G401.6 (cell line): ENCODE results near the gene LRRC72.
"Not testable (repeated sequence)": the region's sequence is repeated elsewhere in the genome, so short reads cannot be mapped to it uniquely, and the experiment has no call there.

Experiments
- FAIRE-seq: peaks from 2 replicates; lab custom pipeline; 2012; peaks lifted over from hg19 to GRCh38; lab: Jason Lieb, UNC

LRRC72 gene

DNA sequence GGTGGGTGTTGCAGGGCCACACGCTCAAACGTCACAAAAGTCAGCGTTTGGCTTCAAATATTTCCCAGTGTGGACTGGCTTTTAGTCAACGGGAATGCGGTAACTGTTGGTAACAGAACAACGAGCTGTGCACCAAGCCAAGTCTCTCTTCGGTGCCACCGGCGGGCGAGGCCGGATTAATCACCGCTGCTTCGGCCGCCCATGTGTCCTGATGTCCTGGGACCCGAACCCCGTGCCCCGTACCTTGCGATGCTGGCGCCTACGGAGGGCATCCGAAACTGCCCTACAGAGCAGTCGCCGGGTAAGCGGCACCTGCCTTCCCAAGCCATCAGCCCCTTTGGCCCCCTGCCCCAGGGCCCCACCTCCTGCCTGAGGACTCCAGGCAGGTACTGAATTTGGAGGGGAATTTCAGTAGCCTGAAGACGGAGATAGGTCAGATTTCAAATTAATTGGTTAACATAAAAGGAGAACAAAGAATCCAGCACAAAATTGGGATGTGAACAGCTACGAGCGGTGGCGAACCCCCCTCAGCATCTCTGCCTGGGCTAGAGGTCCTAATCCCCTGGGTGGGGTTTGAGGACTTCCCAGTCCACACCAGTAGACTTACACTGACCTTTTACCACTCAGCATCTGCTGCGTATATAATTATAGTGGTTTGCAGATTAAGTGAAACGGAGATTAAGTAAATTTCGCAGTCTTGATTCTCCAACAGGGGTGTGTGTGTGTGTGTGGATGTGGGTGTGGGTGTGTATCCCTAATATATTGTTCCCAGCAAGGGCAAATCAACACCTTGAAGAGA is at the start of gene LRRC72:
Gene LRRC72 (plus strand): TSS at position 84 of the 799 bp plus-strand sequence. CDS start 128 bp downstream, at position 212.
- no peak for FAIRE-seq

DNA sequence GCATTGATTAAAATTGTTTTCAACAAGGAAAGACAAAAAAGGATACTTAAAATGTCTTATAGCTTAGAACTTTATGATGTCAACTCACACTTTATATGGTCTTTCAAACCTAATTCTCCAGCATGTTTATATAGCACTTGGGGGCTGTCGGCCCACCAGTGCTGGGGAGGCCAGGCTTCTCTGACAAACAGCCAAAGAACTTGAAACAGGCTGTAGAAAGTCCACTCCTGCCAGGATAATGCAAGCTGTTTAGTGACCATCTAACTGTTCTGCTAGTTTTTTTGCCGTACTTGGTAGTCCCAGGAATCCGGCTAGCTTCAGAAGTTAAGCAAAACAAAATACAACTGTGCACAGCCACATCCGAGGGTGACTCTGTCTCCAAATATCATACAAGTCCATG is 47.5 kb upstream of the LRRC72 start:
- FAIRE-seq = no peak

DNA sequence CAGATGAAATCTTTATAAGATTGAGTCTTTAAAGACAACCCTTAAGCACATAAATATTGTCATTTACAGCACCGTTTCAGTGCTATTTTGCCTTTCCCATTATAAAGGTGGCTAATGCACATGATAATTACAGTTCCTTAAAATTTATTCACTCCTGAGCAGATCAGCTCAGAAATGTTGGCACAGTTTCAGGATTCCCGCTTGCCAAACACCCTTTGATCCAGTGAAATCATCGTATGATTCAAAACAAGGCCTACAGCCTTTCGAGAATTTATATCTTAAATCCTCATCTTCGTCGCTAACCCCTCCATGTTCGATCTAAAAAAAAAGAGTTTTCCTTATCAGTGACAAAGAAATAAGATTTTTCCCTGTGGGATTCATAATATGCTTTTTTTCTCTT is 47.0 kb upstream of the LRRC72 start:
- no peak for FAIRE-seq

DNA sequence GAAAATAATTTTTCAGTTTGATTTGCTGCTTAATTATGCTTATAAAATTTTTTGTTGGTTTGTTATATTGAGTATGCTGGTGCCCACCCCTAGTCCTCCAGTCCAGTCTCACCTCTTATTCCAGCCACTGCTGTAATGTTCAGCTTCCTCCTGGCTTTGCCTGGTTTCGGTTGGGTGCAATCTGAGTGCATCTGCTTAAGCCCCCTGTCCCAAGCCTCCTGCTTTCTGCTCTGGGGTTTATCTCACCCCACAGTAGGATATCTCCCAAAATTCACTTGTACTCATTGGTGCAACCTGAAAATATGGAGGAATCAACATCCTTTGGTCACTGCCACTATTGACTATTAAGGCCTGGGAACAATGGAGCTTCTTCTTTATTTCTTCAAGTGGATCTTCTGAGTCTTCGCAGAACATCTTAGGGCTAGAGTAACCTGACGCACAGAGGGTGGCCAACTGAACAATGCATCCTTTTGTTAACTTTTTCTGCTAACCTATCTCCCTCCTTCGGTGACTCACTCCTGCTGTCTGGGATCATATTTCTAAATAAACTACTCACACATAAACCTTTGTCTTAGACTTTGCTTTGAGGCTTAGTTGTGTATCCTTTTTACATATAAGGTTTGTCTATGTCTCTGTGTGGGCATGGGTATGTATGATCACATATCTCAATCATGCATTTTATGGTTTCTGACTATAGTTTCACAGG is 42.0 kb upstream of the LRRC72 start:
- FAIRE-seq = no peak

DNA sequence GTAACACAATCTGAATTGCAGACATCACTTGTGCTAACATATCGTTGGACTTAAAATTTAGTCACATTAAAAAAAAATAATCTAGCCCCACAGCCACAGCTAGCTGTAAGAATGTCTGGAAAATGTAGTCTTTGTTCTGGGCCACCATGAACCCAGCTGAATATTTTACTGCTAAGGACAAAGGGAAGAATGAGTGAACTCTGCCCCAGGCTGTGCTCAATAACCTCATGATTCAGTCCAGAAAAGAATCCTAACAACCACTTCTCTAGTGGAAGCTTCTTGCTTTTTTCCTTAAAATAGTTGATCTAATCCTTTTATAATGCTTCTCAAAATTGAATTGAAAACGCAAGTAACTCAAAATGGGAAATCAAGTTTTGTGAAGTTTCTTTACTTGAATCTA is 35.5 kb upstream of the LRRC72 start:
- no peak for FAIRE-seq

DNA sequence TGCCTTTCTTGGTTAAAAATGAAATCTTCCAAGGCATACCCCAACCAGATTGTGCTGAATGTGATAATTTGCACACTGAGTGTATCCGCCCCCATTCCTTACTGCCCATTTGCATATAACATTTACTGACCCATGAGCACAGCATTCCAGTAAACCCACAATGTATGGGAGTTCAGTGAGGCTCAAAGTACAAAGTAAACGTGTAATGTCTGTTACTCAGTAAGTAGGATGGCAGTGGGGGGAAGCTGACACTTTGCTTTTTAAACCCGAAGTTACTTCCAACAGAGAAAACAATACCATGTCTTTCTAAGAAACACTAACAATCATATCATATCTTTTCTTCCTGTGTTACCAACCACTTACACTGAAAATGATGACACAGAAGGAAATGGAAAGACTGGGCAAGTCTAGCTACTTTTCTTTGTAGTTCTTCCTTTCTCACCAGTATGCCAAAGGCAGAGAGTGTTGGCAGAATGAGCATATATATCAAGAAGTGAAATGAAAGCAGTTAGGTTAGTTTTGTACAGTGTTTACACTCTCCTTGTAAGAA is 34.0 kb upstream of the LRRC72 start:
- FAIRE-seq = no peak

DNA sequence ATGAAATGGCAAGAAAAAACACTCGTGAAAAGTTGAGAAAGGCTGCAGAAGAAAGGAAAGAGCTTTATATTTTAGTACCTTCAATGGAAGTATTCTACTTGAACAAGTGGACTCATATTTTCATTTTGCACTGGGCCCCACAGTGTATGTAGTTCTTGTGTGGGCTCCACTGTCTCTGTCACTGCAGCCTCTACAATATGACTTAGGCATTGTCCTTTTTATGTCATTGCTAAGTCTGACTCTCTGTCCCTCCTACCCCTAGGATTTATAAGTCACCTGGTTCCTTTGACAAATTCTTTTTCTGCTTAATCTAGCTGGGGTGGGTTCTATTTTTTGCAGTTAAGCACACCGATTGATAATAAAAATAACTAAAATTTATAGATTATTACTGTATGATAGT is 33.4 kb upstream of the LRRC72 start:
- FAIRE-seq = no peak

DNA sequence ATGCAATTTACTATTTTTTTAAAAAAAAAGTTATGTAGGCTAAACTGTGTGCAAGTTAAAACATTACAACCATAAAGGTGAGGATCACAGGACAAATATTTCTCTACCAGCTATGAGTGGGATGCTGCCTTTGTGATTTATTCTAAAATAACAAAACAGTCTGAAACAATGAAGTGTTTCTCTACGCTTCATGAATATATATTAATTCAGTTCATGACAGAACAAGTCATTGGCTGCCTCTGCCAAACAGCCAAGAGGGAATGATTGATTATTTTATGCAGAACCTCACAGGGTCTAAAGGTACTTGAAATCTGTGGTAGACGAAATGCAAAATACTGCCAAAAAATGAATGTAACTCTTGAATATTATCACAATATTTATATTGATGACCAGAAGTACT is 32.1 kb upstream of the LRRC72 start:
- FAIRE-seq = no peak

DNA sequence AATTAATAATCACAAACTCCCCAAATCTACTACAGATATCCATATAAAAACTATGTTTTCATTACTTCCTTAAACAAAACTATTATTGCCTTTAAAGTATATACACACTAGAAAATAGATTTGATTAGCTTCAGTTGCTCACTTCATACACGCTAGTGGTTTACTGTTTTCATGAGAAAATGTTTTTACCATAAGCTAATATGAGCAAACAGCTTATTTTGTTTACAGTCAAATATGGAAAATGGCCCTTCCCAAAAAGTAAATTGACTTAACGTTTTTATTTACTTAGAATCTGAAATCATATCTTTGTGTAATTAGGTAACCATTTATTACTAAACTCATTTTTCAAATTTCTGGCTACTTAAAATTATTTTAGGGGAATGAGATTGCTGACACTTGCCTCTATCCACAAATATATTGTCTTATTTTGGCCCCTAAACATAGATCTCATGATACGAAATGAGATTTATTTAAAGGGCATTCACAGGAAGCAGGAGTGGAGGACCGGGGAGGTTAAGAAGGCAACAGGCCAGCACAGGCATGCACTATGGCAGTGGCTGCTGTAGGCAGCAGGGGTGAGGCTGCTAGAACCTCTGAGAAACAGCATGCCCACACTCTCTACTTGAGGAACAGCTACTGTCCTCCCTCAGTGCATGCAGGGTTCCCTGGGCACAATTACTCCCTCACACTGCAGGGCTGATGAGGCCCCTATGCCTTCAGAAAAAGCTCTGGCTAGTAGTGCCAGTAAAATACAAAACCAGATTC is 31.5 kb upstream of the LRRC72 start:
- FAIRE-seq = peak; percentile 11

DNA sequence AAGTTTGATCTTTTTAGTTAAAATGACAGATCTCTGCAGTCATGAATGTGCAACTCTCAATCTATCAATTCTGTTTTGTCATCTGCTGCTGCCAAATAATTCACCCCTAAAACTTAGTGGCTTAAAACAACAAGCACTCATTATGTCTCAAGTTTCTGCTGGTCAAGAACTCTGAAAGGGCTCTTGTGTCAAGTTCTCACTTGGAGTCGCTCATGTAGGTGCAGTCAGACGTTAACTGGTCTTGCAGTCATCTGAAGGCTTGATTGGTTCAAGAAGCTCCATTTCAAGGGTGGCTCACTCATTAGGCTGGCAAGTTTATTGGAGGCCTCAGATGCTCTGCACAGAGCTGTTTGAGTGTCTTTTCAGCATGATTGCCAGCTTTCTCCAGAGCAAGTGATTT is 28.5 kb upstream of the LRRC72 start:
- no peak for FAIRE-seq

DNA sequence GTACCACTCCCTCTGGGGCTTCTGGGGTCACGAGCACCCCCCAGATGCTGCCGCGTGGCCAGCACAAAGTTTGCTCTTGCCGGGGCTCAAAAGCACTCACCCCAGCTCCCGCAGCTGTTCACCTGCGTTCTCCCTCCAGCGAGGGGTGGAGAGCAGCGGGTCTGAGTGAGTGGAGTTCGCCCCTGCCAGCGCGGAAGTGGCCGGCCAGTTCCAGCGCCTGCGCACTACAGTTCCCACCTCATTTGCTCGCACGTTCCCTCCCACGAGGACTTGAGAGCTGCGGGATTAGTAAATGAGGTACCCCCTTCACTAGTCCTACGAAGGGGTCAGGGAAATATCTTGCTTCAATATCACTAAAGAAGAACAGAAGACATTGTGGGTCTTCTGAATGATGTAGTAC is 24.3 kb upstream of the LRRC72 start:
- no peak for FAIRE-seq

DNA sequence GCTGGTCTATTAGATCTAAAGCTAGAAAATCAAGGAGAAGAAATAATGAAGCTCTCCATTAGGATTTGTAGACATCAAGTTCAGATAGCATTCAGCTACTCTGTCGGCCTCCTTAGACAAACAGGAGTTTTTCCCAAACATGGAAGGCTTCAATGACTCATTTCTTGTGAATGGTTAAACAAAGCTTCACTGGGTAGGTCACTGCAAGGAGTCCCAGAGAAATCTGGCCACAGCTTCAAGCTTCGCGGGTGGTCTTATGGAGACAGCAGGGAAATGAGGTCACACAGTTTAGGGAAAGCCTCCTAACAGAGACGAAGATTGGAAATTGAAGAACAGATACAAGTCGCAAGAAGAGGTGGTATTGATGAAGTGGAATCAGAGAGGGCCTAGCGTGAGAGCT is 22.6 kb upstream of the LRRC72 start:
- FAIRE-seq = no peak

DNA sequence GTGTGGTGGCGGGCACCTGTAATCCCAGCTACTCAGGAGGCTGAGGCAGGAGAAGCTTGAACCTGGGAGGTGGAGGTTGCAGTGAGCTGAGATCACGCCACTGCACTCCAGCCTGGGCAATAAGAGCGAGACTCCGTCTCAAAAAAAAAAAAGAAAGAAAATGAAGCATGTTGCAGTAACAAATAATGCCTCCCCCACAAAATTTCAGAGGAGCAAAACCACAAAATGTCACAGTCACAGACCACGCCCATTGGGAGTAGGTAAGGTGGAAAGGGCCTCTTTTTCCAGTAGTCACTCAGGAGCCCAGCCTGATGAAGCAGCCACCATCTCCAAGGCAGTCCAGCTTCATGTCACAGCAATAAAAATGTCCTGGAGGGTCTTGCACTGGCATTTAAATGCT is 20.2 kb upstream of the LRRC72 start:
- not testable (repeated sequence) for FAIRE-seq

DNA sequence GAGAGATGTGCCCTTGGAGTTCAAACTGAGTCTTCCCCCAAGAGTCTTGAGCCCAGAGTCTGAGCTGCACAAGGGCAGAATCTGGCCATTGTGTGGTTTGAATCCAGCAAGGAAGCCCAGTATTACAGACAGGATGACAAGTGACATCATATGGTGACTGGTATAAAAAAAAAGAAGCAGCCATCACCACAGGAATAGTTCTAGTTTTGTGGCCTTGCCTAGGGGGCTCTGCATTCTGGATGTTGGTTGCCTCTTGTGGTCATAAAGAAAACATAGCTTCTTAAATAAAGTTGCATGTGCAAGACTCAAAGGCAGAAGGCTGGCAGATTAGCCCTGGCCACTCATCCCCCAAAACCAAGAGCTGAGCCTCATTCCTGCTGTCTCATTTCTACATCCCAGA is 16.8 kb upstream of the LRRC72 start:
- FAIRE-seq = no peak

DNA sequence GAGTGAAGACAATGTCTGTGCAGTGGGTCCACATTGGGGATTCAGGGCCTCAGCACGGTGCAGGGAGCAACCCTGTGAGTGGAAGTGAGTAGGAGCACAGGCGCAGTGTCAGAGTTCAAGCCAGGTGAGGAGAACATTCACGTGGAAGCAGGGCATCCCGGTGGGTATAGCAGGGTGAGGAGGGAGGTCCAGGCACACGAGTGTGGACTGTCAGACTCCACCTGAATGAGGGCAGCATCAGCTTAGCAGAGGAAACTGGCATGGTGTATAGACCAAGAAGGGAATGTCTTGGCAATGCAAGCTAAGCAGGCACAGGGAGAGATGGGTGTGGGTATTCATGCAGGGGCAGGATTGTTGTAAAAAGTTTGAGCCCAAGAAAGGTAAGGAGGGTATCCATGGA is 15.3 kb upstream of the LRRC72 start:
- no peak for FAIRE-seq

DNA sequence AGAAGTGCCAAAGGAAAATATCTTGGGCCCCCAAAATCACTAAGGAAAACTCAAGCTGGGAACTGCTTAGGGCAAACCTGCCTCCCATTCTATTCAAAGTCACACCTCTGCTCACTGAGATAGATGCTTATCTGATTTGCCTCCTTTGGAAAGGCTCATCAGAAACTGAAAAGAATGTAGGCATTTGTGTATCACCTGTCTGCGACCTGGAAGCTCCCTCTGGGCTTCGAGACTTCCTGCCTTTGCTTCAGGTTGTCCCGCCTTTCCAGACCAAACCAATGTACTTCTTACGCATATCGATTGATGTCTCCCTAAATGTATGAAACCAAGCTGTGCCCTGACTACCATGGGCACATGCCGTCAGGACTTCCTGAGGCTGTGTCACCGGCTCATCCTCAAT is 14.5 kb upstream of the LRRC72 start:
- no peak for FAIRE-seq

DNA sequence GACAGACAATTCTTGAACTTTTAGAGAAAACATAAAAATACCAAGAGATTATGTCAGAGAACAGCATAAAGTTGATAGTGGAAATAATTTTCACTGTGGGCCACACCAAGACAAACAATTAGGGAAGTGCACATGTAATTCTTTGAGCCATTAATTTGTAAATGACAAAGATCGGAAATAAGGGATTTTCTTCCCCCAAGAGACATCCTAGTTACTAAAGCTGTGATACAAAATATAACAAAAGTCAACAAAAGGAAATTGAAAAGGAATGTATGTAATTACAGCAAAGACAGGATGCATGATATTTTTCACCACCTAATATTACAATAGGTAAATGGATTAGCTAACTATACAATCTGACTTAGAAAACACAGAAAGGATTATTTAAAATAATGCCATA is 12.4 kb upstream of the LRRC72 start:
- FAIRE-seq = no peak

DNA sequence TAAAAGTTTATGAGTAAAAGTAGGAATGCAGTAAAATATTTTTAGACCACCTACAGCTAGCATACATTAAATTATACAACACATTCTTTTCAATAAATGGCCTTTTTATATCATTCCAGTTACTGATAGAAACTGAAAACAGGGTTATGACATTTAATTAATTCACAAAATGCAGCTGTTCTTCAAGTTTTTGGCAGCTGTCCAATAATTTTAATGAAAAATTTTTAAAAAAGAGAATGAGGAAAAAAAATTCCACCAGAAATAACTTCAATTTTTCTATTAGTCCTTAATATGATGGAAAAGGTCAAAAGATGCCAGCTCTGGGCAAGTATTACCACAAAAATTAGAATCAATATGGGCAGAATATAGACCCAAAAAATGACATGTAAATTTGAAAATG is 11.9 kb upstream of the LRRC72 start:
- no peak for FAIRE-seq

DNA sequence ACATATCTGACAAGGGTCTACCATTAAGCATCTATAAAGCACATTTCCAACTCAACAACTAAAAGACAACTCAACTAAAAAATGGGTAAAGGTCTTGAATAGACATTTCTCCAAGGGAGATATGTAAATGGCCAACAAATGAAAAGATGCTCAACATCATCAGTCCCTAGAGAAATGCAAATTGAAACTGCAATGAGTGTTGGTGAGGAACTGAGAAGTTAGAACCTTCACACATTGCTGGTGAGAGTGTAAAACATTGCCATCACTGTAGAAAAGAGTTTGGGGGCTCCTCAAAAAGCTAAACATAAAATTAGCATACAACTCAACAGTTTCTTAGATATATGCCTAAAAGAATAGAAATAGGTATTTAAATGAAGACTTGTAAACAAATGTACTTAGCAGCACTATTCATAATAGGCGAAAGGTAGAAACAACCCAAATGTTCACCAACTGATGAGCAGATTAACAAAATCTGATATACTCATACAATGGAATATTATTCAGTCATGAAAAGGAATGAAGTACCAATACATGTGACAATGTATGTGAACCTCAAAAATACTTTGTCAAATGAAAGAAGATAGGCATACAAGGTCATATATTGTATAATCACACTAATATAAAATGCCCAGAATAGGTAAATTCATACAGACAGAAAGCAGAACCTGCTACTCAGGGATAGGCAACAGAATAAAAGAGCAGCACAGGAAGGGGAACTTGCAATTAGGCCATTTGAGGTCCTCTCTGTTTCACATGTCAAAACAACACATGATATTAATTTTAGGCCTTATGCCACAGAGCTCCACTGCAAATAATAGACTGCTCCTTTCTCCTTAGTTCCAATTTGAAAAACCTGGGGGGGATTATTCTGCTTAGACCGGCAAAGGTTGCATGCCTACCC is 10.6 kb upstream of the LRRC72 start:
- FAIRE-seq = no peak

DNA sequence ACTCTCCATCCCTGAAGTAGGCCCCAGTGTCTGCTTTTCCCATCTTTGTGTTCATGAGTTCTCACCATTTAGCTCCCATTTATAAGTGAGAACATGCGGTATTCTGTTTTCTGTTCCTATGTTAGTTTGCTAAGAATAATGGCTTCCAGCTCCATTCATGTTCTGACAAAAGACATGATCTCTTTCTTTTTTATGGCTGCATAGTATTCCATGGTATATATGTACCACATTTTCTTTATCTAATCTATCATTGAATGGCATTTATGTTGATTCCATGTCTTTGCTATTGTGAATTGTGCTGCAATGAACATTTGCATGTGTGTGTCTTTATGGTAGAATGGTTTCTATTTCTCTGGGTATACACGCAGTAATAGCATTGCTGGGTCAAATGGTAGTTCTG is 6.6 kb upstream of the LRRC72 start:
- not testable (repeated sequence) for FAIRE-seq

DNA sequence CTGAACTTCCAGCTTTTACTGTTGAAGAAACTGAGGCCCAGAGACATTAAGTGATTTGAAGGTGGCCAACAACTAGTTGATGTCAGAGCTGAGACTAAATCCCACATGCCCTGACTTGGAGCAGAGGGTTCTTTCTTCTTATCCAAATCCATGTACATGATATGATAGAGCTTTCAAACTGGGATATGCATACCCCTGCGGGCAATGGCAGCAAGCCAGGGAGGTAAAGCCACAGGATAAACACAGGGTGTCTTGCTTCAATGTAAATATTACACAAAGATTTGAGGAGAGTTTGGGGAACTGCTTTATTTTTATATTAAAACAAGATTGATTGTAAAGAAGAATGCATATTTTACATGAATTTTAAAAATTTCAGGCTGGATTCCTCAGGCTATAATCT is 2.3 kb upstream of the LRRC72 start:
- FAIRE-seq = no peak

DNA sequence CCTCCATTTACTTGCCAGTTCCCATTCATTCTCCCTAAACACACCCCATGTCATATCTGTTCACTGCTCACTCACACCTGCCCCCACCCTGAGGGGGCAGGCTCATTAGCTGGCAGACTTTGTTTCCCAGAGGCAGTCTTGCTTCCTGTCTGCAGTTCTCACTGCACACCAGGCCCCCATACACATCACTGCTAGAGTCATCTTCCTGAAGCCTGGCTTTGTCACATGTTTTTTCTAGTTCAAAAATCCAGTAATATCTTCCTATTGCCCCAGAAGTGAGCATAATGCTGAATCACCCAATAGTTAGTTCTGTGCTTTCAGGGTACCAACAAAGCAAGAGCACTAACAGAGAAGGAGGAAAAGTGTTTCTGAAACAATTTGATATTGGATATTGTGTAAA is 1.9 kb downstream of the LRRC72 start:
- no peak for FAIRE-seq
